Uterus (tissue), 4 donors: Measurements from ENCODE around the gene UGT1A10. TPM values are rescaled to one million over a fixed set of nuclear protein-coding genes. Genes with fewer than 3 reads are reported as not detected.

Source experiments
- DNase-seq, 2 donors: peaks; one replicate each; pipeline ENCODE4 v3.0.0-alpha.2; 2019 to 2020
- H3K27ac ChIP-seq, 2 donors: fragments of 200-600 bp; sonication (generic); 1 replicate in 1 of 2; 2 replicates in 1 of 2; pipeline ENCODE4 v1.5.1; 2016 to 2018
- H3K27me3 ChIP-seq, 2 donors: fragments of 200-600 bp; sonication (generic); one replicate each; pipeline ENCODE4 v1.5.1; 2018 to 2019; ENCODE audit warnings: control low read depth in 1 of 2
- H3K36me3 ChIP-seq, 2 donors: fragments of 200-600 bp; sonication (generic); one replicate each; pipeline ENCODE4 v1.5.1; 2019; ENCODE audit warnings: control low read depth in 1 of 2
- H3K4me1 ChIP-seq, 2 donors: fragments of 200-600 bp; sonication (generic); one replicate each; pipeline ENCODE4 v1.5.1; 2018 to 2019; ENCODE audit warnings: control low read depth in 1 of 2
- H3K4me3 ChIP-seq, 2 donors: fragments of 200-600 bp; sonication (generic); 1 replicate in 1 of 2; 2 replicates in 1 of 2; pipeline ENCODE4 v1.5.1; 2018 to 2019; ENCODE audit warnings: mild to moderate bottlenecking in 1 of 2
- H3K9me3 ChIP-seq, 2 donors: fragments of 200-600 bp; sonication (generic); one replicate each; pipeline ENCODE4 v1.5.1; 2019; ENCODE audit warnings: control low read depth in 1 of 2
- POLR2A ChIP-seq, 2 donors: fragments of 450-650 bp; IDR thresholded peaks; one replicate each; pipeline ENCODE4 v1.6.1; 2016; ENCODE audit warnings: antibody characterized with exemption in 2 of 2, mild to moderate bottlenecking in 1 of 2, moderate library complexity in 1 of 2
- intact Hi-C: fragments of 100-400 bp; cut with DNase I; formaldehyde crosslinking; loops from one replicate; pipeline ENCODE4 v1.15.1; 2023; ENCODE audit warnings: low total_unique reads
- total RNA-seq, 4 donors: library from RNA; depleted of rRNA in 3 of 4; stranded (reverse); fragments of >200 nt in 3 of 4; gene quantifications; one replicate each; pipeline versions ENCODE4 v1.1.0 to v1.2.4, GENCODE V29; 2014 to 2023
- TF ChIP-seq, protein P1 (sequence below), 4 experiments: fragments of 200-600 bp in 2 of 4; fragments of 450-650 bp in 2 of 4; sonication (generic) in 2 of 4; IDR thresholded peaks; one replicate each; pipeline ENCODE4 v1.5.1; 2016 to 2019; ENCODE audit warnings: antibody characterized with exemption in 4 of 4, mild to moderate bottlenecking in 2 of 4, moderate library complexity in 1 of 4
- donor health status: DM: yes; HTN: yes; CAD: no.

UGT1A10 gene
- total RNA-seq, 4 donors from 2014 or later = not detected

DNA sequence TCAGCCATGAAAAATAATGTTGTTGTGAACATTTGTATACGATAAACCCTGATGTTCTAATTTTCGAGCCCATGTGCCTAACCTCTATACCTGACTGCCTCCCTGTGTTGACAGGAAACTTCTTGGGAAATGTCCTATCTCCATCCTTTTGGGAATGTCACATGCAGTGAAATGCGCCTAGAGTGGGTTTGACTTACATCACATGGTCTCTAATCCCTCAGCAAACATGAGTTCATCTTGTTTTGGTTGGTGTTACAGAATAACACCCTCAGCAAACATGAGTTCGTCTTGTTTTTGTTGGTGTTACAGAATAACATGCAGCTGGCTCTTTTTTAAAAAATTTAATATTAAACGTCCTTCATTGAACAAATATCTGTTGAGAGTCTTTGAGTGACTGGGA is 52.1 kb downstream of the UGT1A10 start:
- Histone ChIP-seq H3K4me1 (no peaks in the 10 kb centered on the region), H3K36me3 (no peaks in the 10 kb centered on the region), H3K27ac (no peak overlapping the region), H3K4me3 (no peak overlapping the region), H3K27me3 (no peaks in the 10 kb centered on the region), H3K9me3 (no peaks in the 10 kb centered on the region)
- no peak for DNase-seq
- intact Hi-C loops = no loop called here
- TF ChIP-seq POLR2A (IDR thresholded peaks at IDR 0.05) = no peak
- TF ChIP-seq, protein P1, sequence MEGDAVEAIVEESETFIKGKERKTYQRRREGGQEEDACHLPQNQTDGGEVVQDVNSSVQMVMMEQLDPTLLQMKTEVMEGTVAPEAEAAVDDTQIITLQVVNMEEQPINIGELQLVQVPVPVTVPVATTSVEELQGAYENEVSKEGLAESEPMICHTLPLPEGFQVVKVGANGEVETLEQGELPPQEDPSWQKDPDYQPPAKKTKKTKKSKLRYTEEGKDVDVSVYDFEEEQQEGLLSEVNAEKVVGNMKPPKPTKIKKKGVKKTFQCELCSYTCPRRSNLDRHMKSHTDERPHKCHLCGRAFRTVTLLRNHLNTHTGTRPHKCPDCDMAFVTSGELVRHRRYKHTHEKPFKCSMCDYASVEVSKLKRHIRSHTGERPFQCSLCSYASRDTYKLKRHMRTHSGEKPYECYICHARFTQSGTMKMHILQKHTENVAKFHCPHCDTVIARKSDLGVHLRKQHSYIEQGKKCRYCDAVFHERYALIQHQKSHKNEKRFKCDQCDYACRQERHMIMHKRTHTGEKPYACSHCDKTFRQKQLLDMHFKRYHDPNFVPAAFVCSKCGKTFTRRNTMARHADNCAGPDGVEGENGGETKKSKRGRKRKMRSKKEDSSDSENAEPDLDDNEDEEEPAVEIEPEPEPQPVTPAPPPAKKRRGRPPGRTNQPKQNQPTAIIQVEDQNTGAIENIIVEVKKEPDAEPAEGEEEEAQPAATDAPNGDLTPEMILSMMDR (IDR thresholded peaks at IDR 0.05) = no peak

DNA sequence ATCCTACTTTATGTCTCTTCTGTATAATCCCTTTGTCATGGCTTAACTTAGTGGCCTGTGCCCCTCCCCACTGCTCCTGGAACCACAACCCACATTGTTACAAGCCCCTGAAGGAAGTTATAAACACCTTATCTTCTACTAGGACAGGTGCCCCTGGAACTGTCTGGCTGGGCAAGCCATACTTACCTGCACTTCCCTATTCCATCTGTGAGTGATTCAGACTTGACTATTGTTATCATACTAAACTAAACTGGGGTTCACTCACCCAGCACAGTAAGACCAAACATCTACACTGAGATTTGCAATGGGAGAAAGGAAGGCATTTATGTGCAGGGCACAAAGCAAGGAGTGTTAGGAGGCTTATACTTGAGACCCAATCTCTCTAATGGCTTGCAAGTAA is 52.8 kb downstream of the UGT1A10 start:
- DNase-seq = no peak
- no peak overlapping the region for H3K27ac ChIP-seq
- no peak overlapping the region for H3K4me3 ChIP-seq
- H3K27me3 ChIP-seq = no peaks in the 10 kb centered on the region
- H3K4me1 ChIP-seq = no peaks in the 10 kb centered on the region
- intact Hi-C loops = no loop called here
- no peak for TF ChIP-seq POLR2A (IDR thresholded peaks at IDR 0.05)
- TF ChIP-seq, protein P1 (IDR thresholded peaks at IDR 0.05) = no peak
- H3K9me3 ChIP-seq = no peaks in the 10 kb centered on the region
- H3K36me3 ChIP-seq = no peaks in the 10 kb centered on the region

DNA sequence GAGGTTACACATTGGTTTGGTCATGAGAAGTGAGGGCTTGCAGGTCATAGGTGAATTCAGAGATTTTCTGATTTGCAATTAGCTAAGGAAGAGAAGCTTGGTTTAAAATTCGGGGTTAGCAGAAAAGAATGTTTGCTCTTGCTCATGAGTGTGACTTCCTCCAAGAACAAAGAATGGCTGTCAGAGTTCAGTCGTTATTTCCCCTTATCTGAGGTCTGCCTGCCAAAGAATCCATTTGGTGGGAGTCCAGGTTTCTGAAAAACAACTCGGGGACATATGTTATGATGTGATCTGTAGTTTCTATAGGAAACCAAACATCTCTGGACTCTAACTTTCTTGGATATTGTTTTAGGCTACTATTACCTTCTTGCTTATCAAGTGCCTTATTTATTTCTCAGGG is 53.3 kb downstream of the UGT1A10 start:
- intact Hi-C loops = no loop called here

DNA sequence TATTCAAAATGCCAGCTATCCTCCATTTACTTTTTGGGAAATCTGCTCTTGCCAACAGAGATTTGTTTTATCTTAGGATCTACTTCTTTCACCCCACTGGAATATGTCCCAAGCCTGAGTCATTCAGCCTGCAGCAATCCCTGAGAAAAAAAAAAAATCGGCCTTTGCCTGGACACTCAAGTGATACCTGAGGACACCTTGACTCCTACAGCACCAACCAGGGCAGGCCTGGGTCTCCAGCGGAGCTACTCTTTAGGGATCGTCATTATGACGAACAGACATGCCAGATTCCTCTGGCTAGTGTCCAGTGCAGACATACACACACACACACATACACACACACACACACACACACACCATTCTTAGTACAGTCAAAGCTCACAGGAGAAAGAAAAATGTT is 54.2 kb downstream of the UGT1A10 start:
- Histone ChIP-seq H3K27ac (no peak overlapping the region), H3K27me3 (no peaks in the 10 kb centered on the region), H3K4me1 (no peaks in the 10 kb centered on the region), H3K36me3 (no peaks in the 10 kb centered on the region), H3K4me3 (no peak overlapping the region), H3K9me3 (no peaks in the 10 kb centered on the region)
- intact Hi-C loops = no loop called here
- DNase-seq = no peak
- no peak for TF ChIP-seq POLR2A (IDR thresholded peaks at IDR 0.05)
- TF ChIP-seq, protein P1 (IDR thresholded peaks at IDR 0.05) = no peak

More for the DNA sequence above, 53.3 kb downstream of the UGT1A10 start:
- Histone ChIP-seq H3K9me3 (no peaks in the 10 kb centered on the region), H3K27me3 (no peaks in the 10 kb centered on the region), H3K27ac (no peak overlapping the region), H3K36me3 (no peaks in the 10 kb centered on the region), H3K4me1 (no peaks in the 10 kb centered on the region), H3K4me3 (no peak overlapping the region)
- no peak for DNase-seq
- TF ChIP-seq, protein P1 (IDR thresholded peaks at IDR 0.05) = no peak
- TF ChIP-seq POLR2A (IDR thresholded peaks at IDR 0.05) = no peak

DNA sequence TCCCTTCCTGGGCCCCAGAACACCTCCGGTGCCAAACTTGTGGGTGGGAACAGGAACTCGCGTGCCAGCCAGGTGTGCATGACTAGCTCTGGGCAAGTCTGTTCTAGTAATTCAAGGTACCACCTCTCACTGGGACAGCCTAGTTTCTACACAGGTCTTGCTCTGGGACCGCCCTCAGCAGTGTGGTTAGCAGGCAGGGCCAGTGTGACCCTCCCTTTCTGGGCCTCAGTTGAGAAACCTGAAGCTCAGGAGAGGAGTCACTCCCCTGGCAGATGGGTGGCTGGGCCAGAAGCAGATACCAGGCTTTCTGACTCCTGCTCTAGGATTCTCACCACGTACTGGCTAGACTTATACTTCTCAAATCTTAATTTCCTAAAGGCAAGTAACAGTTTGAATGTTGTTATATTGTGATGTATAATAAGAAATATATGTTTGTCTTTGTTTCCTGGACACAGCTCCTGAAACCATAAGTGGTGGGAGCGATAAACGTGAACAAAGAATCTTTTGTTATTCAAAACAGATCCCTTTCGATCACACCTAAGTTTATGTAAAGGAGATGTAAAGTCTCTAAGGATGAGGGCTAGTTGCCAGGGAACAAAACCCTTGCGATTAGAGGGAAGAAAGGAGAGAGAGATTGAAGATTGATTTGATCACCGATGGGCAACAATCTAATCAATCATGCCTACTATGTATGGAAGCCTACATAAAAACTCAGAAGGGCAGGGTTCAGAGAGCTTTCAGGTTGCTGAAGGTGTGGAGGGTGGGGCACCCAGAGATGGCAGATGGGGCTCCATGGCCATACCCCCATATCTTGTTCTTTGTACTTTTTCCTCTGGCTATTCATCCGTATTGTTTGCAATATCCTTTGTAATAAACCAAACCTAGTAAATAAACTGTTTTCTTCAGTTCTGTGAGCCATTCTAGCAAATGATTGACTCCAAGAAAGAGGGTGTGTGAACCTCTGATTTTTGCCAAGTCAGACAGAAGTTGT is 55.5 kb downstream of the UGT1A10 start:
- intact Hi-C loops = no loop called here
- Histone ChIP-seq H3K36me3 (no peaks in the 10 kb centered on the region), H3K9me3 (no peaks in the 10 kb centered on the region)

More for the DNA sequence above, 55.5 kb downstream of the UGT1A10 start:
- no peak overlapping the region for H3K4me3 ChIP-seq
- no peak overlapping the region for H3K27ac ChIP-seq
- DNase-seq = no peak
- no peaks in the 10 kb centered on the region for H3K4me1 ChIP-seq
- no peak for TF ChIP-seq POLR2A (IDR thresholded peaks at IDR 0.05)
- TF ChIP-seq, protein P1 (IDR thresholded peaks at IDR 0.05) = no peak
- H3K27me3 ChIP-seq = no peaks in the 10 kb centered on the region
